GM15510 (cell line): ENCODE data around the gene FOXC2.

Experiments
- POLR2A ChIP-seq: IDR thresholded peaks from 3 replicates; pipeline ENCODE4 v1.6.1; 2011; ENCODE audit warnings: borderline replicate concordance; ENCODE audit not compliant: insufficient read length; ENCODE audit errors: extremely low read depth

Gene FOXC2

GRCh38 chr16:86566601-86566965 lies at the start of gene FOXC2:
FOXC2 (plus strand) TSS chr16:86566829; CDS start chr16:86567336, 507 bp downstream.
- no peak for TF ChIP-seq POLR2A

GRCh38 chr16:86517033-86517432 lies 49.6 kb upstream of the FOXC2 start:
- no peak for TF ChIP-seq POLR2A

GRCh38 chr16:86517652-86518258 lies 48.9 kb upstream of the FOXC2 start:
- TF ChIP-seq POLR2A, result no peak

- no peak for TF ChIP-seq POLR2A
These were observed 47.5 kb upstream of the FOXC2 start for GRCh38 chr16:86519007-86519648.

GRCh38 chr16:86519649-86520316 lies 46.8 kb upstream of the FOXC2 start:
- no peak for TF ChIP-seq POLR2A

GRCh38 chr16:86520317-86521210 lies 46.1 kb upstream of the FOXC2 start:
- no peak for TF ChIP-seq POLR2A

- no peak for TF ChIP-seq POLR2A
These were observed 45.1 kb upstream of the FOXC2 start for GRCh38 chr16:86521236-86522197.

- TF ChIP-seq POLR2A, result no peak
These were observed 44.0 kb upstream of the FOXC2 start for GRCh38 chr16:86522634-86523033.

- TF ChIP-seq POLR2A, result no peak
These were observed 43.4 kb upstream of the FOXC2 start for GRCh38 chr16:86523166-86523740.

- TF ChIP-seq POLR2A, result no peak
These were observed 42.6 kb upstream of the FOXC2 start for GRCh38 chr16:86524029-86524428.

GRCh38 chr16:86525696-86526095 lies 40.9 kb upstream of the FOXC2 start:
- TF ChIP-seq POLR2A, result no peak

- no peak for TF ChIP-seq POLR2A
These were observed 39.3 kb upstream of the FOXC2 start for GRCh38 chr16:86527366-86527765.

GRCh38 chr16:86528061-86528929 lies 38.3 kb upstream of the FOXC2 start:
- TF ChIP-seq POLR2A, result no peak
